Smooth muscle cell of the coronary artery (primary cell): ENCODE measurements around the gene IL18R1. TPM values are rescaled to one million over a fixed set of nuclear protein-coding genes. Genes with fewer than 3 reads are reported as not detected.

Source experiments
- total RNA-seq: library from RNA; depleted of rRNA; stranded (reverse); fragments of >200 nt; gene quantifications from 2 replicates; pipeline ENCODE4 v1.2.3, GENCODE V29; 2014; ENCODE audit warnings: low replicate concordance

The IL18R1 gene, protein sequence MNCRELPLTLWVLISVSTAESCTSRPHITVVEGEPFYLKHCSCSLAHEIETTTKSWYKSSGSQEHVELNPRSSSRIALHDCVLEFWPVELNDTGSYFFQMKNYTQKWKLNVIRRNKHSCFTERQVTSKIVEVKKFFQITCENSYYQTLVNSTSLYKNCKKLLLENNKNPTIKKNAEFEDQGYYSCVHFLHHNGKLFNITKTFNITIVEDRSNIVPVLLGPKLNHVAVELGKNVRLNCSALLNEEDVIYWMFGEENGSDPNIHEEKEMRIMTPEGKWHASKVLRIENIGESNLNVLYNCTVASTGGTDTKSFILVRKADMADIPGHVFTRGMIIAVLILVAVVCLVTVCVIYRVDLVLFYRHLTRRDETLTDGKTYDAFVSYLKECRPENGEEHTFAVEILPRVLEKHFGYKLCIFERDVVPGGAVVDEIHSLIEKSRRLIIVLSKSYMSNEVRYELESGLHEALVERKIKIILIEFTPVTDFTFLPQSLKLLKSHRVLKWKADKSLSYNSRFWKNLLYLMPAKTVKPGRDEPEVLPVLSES
- total RNA-seq, result 1.1 and 4.3 TPM in 2 replicates

DNA sequence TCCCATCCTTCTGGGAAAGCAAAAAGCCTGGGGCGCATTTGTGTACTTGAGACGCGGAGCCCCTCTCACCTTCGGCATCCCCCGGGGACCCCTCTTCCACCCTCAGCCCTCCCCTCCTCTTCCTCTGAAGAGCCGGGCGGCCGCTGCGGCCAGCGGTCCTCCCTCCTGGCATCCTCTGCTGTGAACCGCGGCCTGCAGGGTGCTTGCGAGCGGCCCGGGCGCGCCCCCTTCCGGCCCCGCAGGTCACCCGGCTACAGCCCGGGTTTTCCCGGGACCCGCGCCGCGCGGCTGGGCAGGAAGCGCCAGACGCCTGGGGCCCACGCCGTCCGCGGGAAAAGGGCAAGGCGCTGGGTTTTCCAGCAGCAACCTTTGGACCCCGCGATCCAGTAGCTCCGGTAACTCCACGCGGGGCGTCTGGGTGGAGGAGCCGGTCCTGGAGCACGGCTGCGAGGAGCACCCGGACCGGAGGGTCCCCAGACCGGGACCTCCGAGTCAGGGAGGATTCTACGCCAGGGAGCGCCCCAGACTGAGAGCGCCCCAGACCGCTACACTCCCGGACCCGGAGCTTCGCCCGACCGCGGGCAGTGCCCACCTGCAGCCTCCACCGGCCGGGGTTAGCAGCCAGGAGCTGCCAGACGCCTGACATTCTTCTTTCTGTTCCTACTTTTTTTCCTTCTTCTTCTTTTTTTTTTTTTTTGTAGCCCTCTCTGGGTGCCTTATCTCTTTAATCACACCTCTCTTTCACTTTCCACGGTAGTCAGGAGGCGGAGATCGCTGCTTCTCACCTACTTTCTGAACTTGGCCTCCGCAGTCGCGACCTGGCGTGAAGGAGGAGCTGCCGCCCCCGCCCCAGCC, at the start of gene IL18R1:
TSS of gene IL18R1 (plus strand) at position 271 of the 855 bp plus-strand sequence. CDS start 6,865 bp downstream, outside the sequence.

DNA sequence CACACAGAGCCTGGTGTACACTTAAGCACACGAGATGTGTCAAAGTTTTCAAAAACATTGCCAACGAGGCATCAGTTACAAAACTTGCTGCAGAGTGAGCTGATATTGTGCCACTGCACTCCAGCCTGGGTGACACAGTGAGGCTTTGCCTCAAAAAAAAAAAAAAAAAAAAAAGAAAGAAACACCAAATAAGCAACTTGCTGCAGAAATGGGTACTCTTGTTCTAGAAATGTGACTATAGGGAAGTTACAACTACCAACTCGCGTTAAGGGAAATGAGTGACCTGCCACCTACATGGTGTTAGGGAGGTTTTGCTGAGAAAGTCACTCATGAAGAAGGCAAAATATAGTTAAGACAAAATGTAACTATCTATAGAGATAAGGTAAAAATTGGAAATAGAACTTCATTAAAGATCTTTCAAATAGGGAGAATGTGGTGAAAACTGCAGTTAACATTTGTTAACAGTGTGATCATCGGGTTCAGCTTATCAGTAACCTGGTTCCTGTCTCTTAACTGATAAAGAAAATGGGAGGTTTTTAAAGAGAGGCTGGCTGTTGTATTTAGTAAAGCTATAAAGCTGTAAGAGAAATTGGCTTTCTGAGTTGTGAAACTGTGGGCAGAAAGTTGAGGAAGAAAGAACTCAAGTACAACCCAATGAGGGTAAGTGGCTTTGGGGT, 44.5 kb upstream of the IL18R1 start, which contains the start of gene IL1RL1:
TSS of gene IL1RL1 (plus strand) at position 600 of the 677 bp plus-strand sequence. CDS start 26,702 bp downstream, outside the sequence.

DNA sequence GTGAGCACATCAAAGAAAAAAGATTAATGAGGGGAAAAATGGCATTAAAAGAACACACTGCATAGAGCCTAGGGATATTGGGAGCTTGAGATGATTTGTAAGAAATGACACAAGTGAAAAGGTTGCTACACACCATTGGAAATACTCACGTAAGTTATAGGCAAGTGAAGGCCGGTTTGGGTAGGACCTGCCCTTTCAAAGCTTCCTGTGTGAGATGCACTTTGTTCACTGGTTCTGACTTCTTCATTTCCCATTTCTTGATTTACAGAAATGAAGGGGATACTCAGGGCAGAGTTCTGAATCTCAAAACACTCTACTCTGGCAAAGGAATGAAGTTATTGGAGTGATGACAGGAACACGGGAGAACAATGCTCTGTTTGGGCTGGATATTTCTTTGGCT, 67.3 kb downstream of the IL18R1 start, which contains the start of gene IL18RAP:
TSS of gene IL18RAP (plus strand) at position 251 of the 400 bp plus-strand sequence. CDS start at position 369, 118 bp downstream.

Other genes starting within 250 kb of the IL18R1 start
- gene IL1R1, start 213.1 kb upstream of the IL18R1 start, total RNA-seq, result 56.8 and 199 TPM in 2 replicates
- gene IL1RL2, start 168.8 kb upstream of the IL18R1 start, total RNA-seq, result 0.38 and 4.3 TPM in 2 replicates
- 0.23 and 2.0 TPM in 2 replicates for gene IL1RL1, start 44.2 kb upstream of the IL18R1 start, total RNA-seq
- gene IL18RAP, start 67.4 kb downstream of the IL18R1 start, total RNA-seq, result not detected in 2 replicates
- not detected in 2 replicates for gene SLC9A4, start 117.4 kb downstream of the IL18R1 start, total RNA-seq